GM18499 (cell line): ENCODE results near the gene ZSWIM4.
"Not testable (repeated sequence)": the region's sequence is repeated elsewhere in the genome, so short reads cannot be mapped to it uniquely, and the experiment has no call there.

Experiments
- ATAC-seq: cut with Tn5 transposase; IDR thresholded peaks from one replicate; pipeline ENCODE4 v1.9.1; 2021; ENCODE audit warnings: moderate number of reproducible peaks; ENCODE audit not compliant: insufficient read depth, unreplicated experiment

ZSWIM4 gene

DNA sequence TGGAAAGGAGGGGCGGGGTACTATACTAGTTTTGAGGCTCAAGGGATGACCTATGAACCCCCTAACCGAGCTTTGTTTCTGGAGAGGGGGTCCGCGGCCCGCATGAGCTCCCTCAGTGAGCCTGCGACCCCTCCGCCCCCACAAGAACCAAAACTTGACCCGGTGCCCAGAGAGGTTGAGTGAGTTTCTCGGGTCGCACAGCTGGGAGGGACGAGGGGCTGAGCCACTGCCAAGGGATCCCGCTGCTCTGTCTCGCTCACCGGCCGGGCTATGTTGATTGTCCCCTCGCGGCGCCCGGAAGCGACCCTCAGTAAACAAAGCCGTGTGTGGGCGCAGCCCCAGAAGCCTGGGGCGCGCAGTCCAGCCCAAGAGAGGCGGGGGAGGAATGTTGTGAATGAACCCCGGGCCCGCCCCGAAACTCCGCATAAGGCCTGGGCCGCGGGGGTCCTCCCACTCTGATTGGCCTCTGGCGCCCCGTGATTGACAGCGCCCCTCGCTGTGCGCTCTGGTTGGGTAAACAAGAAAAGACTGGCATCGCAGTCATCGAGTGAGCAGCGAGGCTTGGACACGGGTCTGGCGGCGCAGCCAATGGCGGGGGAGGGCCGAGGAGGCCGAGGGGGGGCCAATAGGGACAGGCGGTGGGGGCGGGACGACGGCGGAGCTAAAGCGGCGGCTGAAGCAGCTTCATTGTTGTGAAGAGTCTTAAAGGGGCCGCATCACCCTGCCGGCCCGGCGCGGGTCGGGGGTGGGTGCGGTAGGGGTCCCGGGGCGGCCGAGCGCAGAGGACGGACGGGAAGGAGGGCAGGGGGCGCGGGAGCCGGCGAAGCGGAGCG is at the start of gene ZSWIM4:
Gene ZSWIM4, plus strand, starts transcription at position 687 of the 833 bp plus-strand sequence. CDS start 206 bp downstream, outside the sequence.
- ATAC-seq = peak; percentile 92

DNA sequence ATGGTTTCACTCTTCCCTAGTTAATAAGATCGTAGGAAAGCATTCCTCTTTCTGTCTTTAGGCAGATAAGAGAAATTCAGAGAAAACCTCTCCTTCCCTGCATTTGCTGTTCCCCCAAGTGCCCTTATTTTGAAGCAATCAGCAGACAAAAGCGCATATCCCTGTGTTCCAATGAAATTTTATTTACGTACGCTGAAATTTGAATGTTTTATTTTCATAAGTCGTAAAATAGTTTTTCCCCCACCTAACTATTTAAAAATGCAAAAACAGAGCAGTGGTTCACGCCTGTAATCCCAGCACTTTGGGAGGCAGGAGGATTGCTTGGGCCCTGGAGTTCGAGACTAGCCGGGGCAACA is 48.2 kb upstream of the ZSWIM4 start:
- no peak for ATAC-seq

DNA sequence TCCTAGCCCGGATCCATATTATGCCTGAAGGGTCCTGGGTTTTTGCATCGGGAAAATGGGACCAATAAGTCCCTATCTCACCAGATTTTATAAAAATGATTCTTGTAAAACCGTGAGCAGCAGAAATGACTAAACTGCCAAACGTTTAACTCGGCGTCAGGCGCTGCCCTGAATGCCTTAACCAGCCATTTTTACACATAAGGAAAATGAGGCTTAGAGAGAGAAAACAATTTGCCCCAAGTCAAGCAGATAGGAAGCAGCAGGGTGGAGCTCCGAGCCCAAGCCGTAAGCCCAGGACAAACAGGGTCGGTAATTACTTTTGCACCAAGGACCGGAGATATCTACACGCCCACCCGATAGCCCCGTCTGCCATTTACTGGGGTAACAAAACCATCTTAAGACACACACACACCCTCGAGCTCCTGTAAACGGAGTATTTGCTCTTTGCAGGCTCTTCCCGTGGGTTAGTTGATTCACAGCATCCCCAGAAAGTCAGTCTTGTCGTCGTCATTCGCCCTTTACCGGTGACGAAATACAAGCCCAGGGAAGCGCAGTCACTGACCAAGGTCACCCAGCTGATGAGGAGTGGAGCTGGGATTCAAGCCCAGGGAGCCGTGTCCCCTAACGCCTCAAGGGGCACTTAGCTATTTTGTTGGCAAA is 46.9 kb upstream of the ZSWIM4 start:
- no peak for ATAC-seq

- ATAC-seq = no peak
Measured at GRCh38 chr19:13751436-13751835, 43.8 kb upstream of the ZSWIM4 start.

DNA sequence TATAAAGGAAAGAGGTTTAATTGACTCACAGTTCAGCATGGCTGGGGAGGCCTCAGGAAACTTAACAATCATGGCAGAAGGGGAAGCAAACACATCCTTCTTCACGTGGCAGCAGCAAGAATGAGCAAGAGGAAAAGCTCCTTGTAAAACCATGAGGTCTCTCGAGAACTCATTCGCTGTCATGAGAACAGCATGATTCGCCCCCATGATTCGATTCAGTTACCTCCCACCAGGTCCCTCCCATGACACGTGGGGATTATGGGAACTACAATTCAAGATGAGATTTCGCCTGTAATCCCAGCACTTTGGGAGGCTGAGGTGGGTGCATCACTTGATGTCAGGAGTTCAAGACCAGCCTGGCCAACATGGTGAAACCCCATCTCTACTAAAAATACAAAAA is 41.6 kb upstream of the ZSWIM4 start:
- ATAC-seq = not testable (repeated sequence)

DNA sequence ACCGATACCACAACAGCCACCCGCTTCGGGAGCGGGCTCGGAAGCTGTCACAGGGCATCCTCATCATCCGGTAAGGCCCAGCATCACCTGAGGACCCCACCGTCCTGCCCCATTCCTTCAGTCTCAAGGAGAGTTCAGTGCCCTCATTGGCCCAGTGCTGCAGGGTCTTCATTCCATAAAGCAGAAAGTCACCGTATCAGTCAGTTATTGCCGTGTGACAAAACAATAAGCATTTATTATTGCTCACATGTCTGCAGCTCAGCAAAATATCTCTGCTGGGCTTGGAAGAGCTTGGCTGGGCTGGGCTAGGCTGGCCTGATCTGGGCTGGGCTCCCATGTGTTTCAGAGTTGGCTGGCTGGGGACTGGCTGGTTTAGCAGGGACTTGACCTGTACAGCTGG is 39.0 kb upstream of the ZSWIM4 start:
- ATAC-seq = no peak

- ATAC-seq = no peak
Measured at GRCh38 chr19:13757805-13758772, 37.2 kb upstream of the ZSWIM4 start.

DNA sequence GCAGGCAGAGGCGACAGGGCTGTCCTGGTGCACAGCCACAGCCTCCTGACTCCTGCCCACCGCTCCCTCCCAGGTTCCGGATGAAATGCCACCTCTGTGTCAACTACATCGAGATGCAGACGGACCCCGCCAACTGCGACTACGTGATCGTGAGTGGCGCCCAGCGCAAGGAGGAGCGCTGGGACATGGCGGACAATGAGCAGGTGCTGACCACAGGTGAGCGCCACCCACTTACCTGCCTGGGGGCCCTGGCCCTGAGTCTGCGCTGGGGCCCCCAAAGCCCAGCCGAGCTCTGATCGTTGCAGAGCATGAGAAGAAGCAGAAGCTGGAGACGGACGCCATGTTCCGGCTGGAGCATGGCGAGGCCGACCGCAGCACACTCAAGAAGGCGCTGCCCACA is 36.4 kb upstream of the ZSWIM4 start:
- no peak for ATAC-seq

DNA sequence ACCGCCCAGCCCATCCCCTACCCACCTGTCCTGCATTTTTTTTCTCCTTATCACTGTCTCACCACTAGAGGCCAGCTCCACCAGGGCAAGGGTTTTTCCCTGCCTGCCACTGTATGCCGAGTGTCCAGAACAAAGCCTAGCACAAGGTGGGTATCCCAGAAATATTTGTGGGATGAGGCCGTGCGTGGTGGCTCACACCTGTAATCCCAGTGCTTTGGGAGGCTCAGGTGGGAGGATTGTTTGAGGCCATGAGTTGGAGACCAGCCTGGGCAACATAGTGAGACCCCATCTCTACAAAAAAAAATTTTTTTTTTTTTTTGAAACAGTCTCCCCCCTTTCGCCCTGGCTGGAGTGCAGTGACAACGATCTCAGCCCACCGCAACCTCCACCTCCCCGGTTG is 33.8 kb upstream of the ZSWIM4 start:
- no peak for ATAC-seq

DNA sequence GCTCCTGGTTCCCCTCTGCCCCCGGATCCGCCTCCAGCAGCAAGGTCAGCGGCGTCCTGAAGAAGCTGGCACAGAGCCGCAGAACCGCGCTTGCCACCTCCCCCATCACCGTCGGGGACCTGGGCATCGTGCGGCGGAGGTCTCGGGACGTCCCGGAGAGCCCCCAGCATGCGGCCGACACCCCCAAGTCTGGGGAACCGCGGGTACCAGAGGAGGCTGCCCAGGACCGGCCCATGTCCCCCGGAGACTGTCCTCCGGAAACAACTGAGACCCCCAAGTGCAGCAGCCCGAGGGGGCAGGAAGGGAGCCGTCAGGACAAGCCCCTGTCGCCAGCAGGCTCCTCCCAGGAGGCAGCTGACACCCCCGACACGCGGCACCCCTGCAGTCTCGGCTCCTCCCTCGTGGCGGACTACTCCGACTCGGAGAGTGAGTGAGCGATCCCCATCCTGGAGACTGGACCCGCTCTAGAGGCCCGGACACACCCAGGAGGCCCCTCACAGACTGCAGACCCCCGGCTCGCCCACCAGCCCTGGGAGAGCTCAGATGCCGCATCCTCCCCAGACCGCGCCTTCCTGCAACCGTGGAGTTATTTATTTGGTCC is 32.5 kb upstream of the ZSWIM4 start:
- ATAC-seq = no peak

GRCh38 chr19:13763265-13763664 is 32.0 kb upstream of the ZSWIM4 start:
- ATAC-seq = no peak

GRCh38 chr19:13764101-13764807 is 31.0 kb upstream of the ZSWIM4 start, which contains the start of gene MRI1:
TSS of gene MRI1 (plus strand) at chr19:13764522. CDS start at chr19:13764589, 67 bp downstream.
- ATAC-seq = no peak

DNA sequence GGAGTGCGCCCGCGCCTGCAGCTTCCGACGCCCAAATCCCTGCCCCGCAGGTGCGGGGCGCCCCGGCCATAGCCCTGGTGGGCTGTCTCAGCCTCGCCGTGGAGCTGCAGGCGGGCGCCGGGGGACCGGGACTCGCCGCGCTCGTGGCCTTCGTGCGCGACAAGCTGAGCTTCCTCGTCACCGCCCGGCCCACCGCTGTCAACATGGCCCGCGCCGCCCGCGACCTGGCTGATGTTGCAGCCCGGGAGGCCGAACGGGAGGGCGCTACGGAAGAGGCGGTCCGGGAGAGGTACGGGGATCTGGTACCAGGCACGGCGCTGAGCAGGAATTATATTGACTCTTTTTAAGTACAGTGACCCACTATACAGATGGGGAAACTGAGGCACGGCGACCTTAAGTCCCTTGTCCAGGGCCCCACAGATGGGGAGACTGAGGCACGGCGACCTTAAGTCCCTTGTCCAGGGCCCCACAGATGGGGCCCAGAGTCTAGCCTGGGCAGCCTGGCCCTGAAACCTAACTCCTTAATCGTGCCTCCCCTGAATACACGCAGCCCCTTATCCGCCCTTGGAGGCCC is 30.3 kb upstream of the ZSWIM4 start:
- ATAC-seq = no peak

DNA sequence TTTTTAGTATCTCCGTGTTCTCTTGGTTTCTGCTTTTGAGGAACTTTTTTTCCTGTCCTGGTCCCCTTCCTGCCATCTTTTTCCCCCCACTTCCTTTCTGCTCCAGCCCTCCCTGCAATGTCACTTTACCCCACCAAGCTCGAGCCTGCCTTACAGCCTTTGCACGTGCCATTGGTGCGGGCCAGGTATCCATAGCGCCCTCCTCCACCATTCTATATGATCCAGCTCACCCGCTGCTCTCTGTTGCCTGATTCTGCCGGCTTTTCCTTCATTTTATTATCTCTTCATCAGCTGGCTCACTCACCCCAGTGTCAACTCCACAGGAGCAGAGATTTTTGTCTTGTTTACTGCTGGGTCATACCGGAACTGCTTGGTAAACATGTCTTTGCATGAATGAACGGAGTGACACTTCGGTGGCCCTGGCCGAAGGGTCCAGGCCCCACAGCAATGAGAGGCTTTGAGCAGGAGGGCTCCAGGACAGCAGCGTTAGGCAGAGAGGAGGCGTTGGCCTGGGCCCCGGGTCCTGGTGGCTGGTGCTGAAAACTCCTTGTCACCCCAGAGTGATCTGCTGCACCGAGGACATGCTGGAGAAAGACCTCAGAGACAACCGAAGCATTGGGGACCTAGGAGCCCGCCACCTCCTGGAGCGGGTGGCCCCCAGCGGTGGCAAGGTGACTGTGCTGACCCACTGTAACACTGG is 29.7 kb upstream of the ZSWIM4 start:
- no peak for ATAC-seq

GRCh38 chr19:13766095-13766481 is 29.2 kb upstream of the ZSWIM4 start:
- no peak for ATAC-seq

GRCh38 chr19:13768510-13768909 is 26.7 kb upstream of the ZSWIM4 start:
- no peak for ATAC-seq

DNA sequence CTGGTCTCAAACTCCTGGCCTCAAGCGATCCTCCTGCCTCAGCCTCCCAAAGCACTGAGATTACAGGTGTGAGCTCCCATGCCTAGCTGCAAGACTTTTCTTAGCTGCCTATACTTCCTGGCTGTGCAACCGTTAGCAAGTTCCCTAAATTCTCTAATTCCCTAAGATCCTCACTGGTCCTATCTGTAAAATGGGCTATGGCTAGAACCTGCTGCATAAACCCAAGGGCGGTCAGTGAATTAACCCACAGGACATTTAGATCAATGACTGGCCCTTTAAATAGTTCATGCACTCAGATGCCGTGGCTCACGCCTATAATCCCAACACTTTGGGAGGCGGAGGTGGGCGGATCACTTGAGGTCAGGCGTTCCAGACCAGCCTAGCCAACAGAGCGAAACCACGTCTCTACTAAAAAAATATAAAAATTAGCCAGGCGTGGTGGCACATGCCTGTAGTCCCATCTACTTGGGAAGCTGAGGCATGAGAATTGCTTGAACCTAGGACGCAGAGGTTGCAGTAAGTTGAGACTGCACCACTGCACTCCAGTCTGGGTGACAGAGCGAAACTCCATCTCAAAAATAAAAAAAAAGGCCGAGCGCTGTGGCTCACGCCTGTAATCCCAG is 25.1 kb upstream of the ZSWIM4 start:
- ATAC-seq = no peak
